Measurements from ENCODE around the gene MSRB3. TPM values are rescaled to one million over a fixed set of nuclear protein-coding genes. Genes with fewer than 3 reads are reported as not detected.
"Not testable (repeated sequence)": the region's sequence is repeated elsewhere in the genome, so short reads cannot be mapped to it uniquely, and the experiment has no call there.

The MSRB3 gene
- total RNA-seq, 1 experiment from 2014 or later = 19.1 TPM

DNA sequence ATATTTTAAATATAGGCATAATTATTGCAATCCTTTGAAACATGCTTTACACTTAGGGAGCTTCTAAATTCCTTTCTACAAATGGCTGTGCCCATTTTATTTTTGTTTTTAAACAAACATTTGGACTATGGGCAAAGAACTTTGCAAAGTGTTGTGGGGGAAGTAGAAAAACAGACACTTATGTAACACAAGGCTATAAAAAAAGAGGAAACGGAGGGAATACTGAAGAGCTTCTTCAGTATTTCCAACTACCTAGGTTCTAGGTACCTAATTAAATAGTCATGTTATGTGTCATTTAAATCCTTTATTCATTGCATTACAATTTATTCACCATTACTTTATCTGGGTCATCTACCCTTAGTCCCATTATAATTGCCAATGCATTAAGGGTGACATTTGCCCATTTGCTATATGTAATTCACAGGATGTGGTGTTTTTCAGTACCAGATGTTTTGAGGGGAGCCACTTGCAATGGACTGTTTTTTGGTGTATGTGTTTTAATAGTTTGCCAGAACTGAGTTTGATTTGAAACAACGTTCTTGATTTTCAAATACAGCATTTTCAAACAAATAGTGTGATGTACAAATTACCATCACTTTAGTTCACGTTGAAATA is 1.5 kb upstream of the MSRB3 start:
- no peak overlapping the region for H3K27ac ChIP-seq
- H3K9me3 ChIP-seq (replicated peaks) = no peaks in the 10 kb centered on the region
- H3K4me3 ChIP-seq = no peak overlapping the region
- H3K27me3 ChIP-seq = no peaks in the 10 kb centered on the region
- H3K4me1 ChIP-seq = no peaks in the 10 kb centered on the region
- DNase-seq = no peak
- H3K36me3 ChIP-seq = no peaks in the 10 kb centered on the region

DNA sequence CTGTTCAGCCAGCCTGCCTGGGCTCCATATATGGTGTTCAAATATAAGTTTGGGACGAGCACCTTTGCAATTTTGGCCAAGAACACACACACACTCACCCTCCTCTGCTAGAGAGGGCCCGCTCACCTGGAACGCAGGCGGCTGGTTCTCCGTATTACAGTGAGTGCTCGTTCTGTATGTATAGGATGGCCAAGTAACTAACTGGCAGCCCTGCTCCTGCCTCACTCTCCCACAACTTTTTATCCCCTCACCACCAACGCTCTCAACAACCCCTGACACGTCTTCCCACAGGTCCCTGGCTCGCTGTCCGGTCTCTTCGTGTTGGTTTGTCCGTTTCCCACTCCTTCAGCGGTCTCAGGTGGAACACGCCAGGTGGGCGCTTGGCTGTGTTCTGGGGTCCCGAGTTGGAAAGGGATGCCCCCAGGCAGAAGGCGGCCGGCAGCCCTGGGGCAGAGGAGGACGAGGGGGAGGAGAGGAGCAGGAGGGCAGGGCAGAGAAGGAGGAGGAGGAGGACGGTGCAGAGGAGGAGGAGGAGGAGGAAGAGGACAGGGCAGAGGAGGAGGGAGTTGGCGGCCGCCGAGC is 398 bp upstream of the MSRB3 start:
- H3K27ac ChIP-seq = peak overlapping the region; percentile 59
- H3K4me1 ChIP-seq = no peaks in the 10 kb centered on the region
- no peaks in the 10 kb centered on the region for H3K9me3 ChIP-seq (replicated peaks)
- peak overlapping the region; percentile 94 for H3K4me3 ChIP-seq
- peak in 1 of 2 experiments; percentile 20 for DNase-seq
- H3K36me3 ChIP-seq = no peaks in the 10 kb centered on the region
- no peaks in the 10 kb centered on the region for H3K27me3 ChIP-seq

DNA sequence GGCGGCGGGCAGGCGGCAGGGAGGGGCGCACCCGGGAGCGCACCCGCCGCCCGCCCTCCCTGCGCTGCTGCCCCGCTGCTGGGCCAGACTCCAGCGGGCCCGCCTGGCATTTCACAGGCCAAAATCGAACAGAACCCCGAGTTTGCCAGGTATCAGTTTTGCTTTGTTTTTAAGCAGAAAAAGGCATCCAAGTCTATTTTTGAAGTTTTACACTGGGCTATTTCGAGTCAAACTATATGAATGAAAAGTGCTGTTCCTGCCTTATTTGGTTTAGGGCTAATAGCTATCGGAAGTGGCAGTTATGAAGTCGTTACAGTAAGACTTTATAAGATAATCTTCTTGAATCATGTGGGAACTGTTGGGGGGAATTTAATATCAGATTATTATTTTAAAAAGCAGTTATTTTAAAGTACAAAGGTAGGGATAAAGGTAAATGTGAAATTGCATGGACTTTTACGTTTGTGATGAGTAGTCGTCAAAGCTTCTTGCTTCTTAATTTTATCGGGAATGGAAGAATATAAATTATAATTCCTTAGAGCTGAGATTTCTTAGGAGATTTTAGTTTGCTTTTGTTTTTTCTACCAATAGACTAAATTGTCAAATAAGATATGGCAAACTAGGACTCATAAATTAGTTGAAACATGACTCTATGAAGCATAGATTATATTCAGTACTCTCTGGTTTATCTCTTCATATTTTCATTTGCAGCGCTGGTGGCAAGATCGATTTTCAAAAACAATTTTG is 1.1 kb downstream of the MSRB3 start:
- peak overlapping the region; percentile 59; the same call in 1 of the 2 replicates for H3K27ac ChIP-seq
- DNase-seq = peak in 1 of 2 experiments; percentile 62
- H3K36me3 ChIP-seq = no peaks in the 10 kb centered on the region
- no peaks in the 10 kb centered on the region for H3K4me1 ChIP-seq
- peak overlapping the region; percentile 94 for H3K4me3 ChIP-seq
- no peaks in the 10 kb centered on the region for H3K9me3 ChIP-seq (replicated peaks)
- no peaks in the 10 kb centered on the region for H3K27me3 ChIP-seq

DNA sequence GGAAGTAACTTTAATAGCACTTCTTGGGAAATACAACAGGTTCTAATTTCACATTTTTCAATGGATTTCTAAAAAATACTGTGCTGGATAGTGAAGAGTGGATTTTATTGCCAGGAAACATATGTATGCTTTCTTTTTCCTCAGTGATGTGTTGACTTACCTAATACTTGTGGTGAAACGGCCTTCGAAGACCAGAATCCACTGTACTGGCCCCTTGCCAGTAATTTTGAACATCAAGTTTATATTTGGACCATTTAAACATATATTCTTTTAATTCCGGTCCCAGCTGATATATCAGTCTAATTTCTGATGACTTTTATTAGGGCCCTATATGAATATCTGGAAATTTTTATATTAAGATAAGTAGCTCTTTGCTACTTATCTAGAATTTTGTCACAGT is 1.8 kb downstream of the MSRB3 start:
- no peaks in the 10 kb centered on the region for H3K27me3 ChIP-seq
- peak overlapping the region; percentile 94 for H3K4me3 ChIP-seq
- H3K27ac ChIP-seq = no peak overlapping the region
- no peaks in the 10 kb centered on the region for H3K4me1 ChIP-seq
- H3K9me3 ChIP-seq (replicated peaks) = no peaks in the 10 kb centered on the region
- peak in 1 of 2 experiments; percentile 19 for DNase-seq
- H3K36me3 ChIP-seq = no peaks in the 10 kb centered on the region

DNA sequence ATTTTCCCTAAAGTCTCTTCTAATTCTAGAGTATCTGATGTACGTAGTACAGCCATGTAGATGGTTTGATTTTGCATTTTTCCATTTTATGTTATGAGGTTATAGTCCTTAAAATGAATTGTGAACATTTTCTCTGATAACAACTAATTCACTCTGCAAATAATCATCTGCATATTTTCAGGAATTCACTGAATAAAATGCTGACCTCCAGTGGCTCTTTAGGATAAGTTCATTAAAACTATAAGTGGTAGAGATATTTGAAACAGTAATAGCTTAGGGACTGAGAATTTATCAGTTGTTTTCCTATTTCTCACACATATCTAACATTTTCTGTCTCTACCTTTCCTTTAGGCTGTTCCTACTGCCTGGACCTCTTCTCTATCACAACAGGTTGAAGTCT is 4.4 kb downstream of the MSRB3 start:
- no peak overlapping the region for H3K4me3 ChIP-seq
- no peak overlapping the region for H3K27ac ChIP-seq
- no peaks in the 10 kb centered on the region for H3K9me3 ChIP-seq (replicated peaks)
- no peaks in the 10 kb centered on the region for H3K36me3 ChIP-seq
- H3K27me3 ChIP-seq = no peaks in the 10 kb centered on the region
- no peaks in the 10 kb centered on the region for H3K4me1 ChIP-seq
- DNase-seq = no peak

DNA sequence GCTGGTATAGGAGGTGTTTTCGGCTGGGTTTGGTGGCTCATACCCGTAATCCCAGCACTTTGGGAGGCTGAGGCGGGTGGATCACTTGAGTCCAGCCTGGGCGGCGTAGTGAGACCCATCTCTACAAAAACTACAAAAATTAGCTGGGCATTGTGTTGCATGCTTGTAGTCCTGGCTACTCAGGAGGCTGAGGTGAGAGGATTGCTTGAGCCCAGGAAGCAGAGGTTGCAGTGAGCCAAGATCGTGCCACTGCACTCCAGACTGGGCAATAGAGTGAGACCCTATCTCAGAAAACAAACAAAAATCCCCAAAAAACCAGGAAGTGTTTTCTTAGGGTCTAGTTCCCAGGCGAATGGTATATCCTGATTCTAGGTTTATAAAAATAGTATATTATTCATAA is 7.0 kb downstream of the MSRB3 start:
- H3K4me3 ChIP-seq; H3K36me3 ChIP-seq; H3K27ac ChIP-seq; H3K27me3 ChIP-seq; H3K4me1 ChIP-seq; DNase-seq; H3K9me3 ChIP-seq (replicated peaks): not testable (repeated sequence)

DNA sequence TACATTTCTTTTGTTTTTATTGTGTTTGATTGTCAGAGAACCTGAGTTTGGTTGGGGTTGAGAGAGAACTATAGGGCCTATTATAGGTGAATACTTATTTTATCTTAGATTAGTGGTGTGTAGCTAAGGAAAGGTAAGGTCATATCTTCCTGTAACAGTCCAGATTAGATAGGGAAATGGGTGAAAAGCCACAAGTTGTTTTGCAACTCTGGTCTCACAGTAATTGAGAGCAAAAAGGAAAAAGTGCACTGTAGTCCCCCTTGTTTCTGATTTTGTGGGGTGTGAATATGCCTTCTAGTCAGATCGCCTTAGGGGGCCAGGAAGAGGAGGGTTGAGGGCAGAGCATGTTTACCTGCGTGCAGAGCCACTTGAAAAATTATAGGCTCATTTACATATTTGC is 8.9 kb downstream of the MSRB3 start:
- H3K9me3 ChIP-seq (replicated peaks) = no peaks in the 10 kb centered on the region
- no peaks in the 10 kb centered on the region for H3K27me3 ChIP-seq
- no peak overlapping the region for H3K27ac ChIP-seq
- H3K4me3 ChIP-seq = no peak overlapping the region
- no peaks in the 10 kb centered on the region for H3K36me3 ChIP-seq
- H3K4me1 ChIP-seq = no peaks in the 10 kb centered on the region
- no peak for DNase-seq

DNA sequence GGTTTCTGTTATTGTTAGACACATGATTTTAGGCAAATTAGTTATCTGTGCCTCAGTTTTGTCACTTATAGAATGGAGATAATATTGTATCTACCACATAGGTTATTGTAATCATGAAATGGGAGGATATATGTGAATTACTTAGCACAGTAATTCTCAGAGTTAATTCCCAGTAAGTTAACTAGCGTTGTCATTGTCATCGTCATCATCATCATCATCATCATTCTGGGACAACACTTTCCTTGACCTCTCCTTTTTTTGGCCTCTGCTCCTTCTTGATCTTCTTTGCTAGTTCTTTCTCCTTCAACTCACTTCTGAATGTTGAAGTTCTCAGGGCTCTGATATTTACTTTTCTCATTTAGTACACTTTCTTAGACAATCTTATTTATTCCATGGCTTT is 13.8 kb downstream of the MSRB3 start:
- no peaks in the 10 kb centered on the region for H3K36me3 ChIP-seq
- no peak for DNase-seq
- H3K4me3 ChIP-seq = no peak overlapping the region
- H3K4me1 ChIP-seq = no peaks in the 10 kb centered on the region
- no peak overlapping the region for H3K27ac ChIP-seq
- H3K9me3 ChIP-seq (replicated peaks) = no peaks in the 10 kb centered on the region
- no peaks in the 10 kb centered on the region for H3K27me3 ChIP-seq

DNA sequence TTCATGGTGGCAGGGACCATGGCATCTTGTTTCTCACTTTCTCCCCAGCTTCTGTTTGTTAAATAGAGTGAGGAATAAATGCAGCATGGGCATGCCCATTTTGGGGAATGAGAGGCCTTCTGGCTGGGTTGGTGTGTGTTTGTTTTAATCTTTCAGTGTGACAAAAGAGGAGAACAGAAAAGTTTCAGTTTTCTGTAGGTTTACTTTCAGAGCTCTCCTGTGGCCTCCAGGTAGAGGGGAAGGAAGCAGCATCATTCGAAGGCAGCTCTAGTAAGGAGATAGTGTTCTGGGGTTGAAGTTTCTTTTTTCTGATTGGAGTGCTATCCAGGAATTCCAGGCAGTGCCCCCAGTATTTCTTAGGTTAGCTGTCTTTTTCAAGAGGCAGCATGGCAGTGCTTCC is 15.3 kb downstream of the MSRB3 start:
- DNase-seq = no peak
- H3K4me1 ChIP-seq = no peaks in the 10 kb centered on the region
- H3K9me3 ChIP-seq (replicated peaks) = no peaks in the 10 kb centered on the region
- H3K4me3 ChIP-seq = no peak overlapping the region
- H3K27ac ChIP-seq = no peak overlapping the region
- H3K36me3 ChIP-seq = no peaks in the 10 kb centered on the region
- no peaks in the 10 kb centered on the region for H3K27me3 ChIP-seq

DNA sequence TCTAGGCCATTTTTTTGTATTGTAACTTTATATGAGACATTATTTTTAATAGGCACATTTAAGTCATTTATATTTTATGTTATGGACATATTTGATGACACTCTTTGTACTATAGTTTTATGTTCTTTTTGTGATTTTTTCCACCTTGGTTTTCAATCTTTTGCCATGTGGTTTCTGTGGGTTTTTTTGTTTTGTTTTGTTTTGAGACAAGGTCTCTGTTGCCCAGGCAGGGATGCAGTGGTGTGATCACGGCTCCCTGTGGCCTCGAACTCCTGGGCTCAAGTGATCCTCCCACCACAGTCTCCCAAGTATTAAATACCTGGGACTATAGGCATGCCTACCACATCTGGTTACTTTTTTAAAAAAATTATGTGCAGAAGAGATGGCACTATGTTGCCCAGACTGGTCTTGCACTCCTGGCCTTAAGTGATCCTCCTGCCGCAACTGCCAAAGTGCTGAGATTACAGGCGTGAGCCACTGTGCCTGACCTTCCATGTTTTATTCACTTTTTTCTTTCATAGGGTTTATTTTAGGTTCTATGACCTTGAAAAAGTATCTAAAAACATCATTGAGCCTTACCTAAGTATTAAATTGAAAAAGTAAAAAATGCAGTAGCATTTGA is 16.3 kb downstream of the MSRB3 start:
- Histone ChIP-seq H3K4me3 (no peak overlapping the region), H3K4me1 (no peaks in the 10 kb centered on the region), H3K9me3 (replicated peaks) (no peaks in the 10 kb centered on the region), H3K36me3 (no peaks in the 10 kb centered on the region), H3K27ac (no peak overlapping the region), H3K27me3 (no peaks in the 10 kb centered on the region)
- DNase-seq = no peak

DNA sequence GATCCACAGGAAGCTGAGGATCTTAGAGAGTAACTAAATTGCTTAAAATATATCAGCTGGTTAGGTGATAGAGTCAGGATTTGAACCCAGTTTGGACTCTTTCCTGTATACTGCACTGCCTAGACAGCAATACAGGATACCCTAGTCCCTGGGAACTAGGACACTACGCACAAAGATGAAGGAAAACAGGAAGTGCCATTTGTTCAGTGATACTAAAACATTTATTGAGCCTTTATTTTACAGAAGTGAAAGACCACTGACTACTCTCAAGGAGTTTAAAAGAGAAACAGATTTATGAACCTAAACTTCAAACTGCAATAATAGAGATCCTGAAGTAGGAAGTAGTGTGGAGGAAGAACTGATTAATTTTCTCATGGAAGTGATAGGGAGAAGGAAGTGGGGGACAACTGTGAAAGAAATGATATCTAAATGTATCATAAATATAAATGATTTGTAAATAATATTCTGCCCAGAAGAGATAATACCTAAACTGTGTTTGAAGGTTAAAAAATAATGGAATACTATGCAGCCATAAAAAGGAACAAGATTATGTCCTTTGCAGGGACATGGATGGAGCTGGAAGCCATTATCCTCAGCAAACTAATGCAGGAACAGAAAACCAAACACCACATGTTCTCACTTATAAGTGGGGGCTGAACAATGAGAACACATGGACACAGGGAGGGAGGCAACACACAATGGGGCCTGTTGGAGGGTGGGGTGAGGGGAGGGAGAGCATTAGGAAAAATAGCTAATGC is 18.2 kb downstream of the MSRB3 start:
- DNase-seq = no peak
- no peaks in the 10 kb centered on the region for H3K27me3 ChIP-seq
- no peak overlapping the region for H3K4me3 ChIP-seq
- no peaks in the 10 kb centered on the region for H3K4me1 ChIP-seq
- no peaks in the 10 kb centered on the region for H3K36me3 ChIP-seq
- no peaks in the 10 kb centered on the region for H3K9me3 ChIP-seq (replicated peaks)
- no peak overlapping the region for H3K27ac ChIP-seq

DNA sequence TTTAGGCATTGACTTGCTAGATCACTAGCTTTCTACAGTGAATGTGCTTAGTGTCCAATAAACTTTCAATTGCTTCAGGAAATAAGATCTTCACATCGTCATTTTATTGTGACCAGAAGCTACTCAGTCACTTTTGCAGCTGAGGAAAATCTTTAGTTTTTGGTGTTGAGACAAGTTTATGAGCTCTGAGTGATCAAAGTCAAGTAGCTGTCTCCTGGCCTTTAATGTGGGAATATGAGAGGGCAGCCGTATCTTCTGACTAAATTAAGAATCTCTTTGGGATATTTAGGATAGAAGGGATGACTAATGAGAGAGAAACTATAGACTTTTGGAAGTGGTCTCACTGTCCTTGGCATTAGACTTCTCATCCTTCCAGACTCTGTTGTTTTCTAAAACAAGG is 21.6 kb downstream of the MSRB3 start:
- Histone ChIP-seq H3K27ac (no peak overlapping the region), H3K9me3 (replicated peaks) (no peaks in the 10 kb centered on the region), H3K36me3 (no peaks in the 10 kb centered on the region; the same call in 1 of the 2 replicates), H3K27me3 (no peaks in the 10 kb centered on the region), H3K4me3 (no peak overlapping the region), H3K4me1 (no peaks in the 10 kb centered on the region)
- DNase-seq = no peak

DNA sequence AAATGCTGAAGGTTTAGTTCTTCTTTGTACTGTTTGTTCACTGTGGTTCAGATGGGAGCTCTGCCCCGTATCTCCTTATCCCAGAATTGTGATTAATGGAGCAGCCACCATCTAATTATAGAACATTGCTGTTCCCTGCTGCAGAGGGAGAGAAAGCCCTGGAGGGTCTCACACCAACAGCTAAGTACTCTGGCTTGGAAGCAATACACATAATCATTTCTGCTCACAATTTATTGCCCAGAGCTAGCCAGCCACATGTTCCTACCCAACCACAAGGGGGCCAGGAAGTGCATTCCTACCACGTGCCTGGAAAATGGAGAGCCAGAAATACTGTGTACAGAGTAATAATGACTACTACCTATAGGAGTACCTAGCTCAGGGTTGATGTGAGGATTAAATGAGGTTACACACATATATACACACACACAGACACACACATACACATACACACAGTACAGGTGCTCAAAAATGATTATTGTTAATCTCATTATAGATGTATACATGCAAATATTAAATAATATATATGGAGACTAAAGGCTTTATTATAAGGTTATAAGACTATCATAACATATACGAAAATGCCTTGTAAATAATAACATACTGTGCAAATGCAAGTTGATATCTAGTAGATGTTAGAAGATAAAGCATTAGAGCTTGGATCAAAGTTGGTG is 22.3 kb downstream of the MSRB3 start:
- no peaks in the 10 kb centered on the region for H3K27me3 ChIP-seq
- no peaks in the 10 kb centered on the region; the same call in 1 of the 2 replicates for H3K4me1 ChIP-seq
- no peaks in the 10 kb centered on the region; the same call in 1 of the 2 replicates for H3K36me3 ChIP-seq
- no peaks in the 10 kb centered on the region for H3K9me3 ChIP-seq (replicated peaks)
- no peak overlapping the region for H3K4me3 ChIP-seq
- no peak overlapping the region for H3K27ac ChIP-seq
- peak in 1 of 2 experiments; percentile 33 for DNase-seq

DNA sequence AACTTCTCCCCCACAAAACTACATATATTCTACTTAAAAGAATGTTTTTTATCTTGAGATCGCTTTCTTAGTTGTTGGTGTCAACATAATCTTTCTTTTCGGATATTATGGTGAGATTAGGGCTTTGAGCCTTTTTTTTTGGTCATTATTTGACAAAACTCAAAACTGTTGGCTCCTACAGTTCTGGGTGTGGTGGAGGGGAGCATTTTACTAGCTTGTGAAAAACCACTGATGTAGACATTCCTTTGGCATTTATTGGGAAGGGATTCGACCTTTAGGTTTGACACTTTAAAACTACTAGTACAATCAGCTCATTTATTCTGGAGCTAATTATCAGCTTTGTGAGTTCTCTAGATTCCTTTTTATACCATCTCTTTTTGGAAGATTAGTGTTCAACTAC is 24.4 kb downstream of the MSRB3 start:
- no peak for DNase-seq
- peaks cover 7% of the 10 kb centered on the region for H3K4me1 ChIP-seq
- no peaks in the 10 kb centered on the region for H3K9me3 ChIP-seq (replicated peaks)
- no peak overlapping the region for H3K4me3 ChIP-seq
- no peak overlapping the region for H3K27ac ChIP-seq
- H3K36me3 ChIP-seq = no peaks in the 10 kb centered on the region; the same call in 1 of the 2 replicates
- H3K27me3 ChIP-seq = no peaks in the 10 kb centered on the region

All from SJCRH30 (cell line).